Caco-2 (cell line): ENCODE measurements around the gene GMPR. TPM values are rescaled to one million over a fixed set of nuclear protein-coding genes. Genes with fewer than 3 reads are reported as not detected.

Experiments
- BruUV-seq: library from RNA; stranded (reverse); fragments of 400-500 nt; replicated peaks from 2 replicates; lab custom pipeline; 2021; lab: Mats Ljungman, UMichigan
- CTCF ChIA-PET: fragments of 300-600 bp; sonication (Branson Sonifier 250); formaldehyde crosslinking; loops from one replicate; lab custom pipeline; 2022; ENCODE audit warnings: antibody characterized with exemption; lab: Charles Lee
- POLR2A ChIA-PET: fragments of 300-600 bp; sonication (Branson Sonifier 250); formaldehyde crosslinking; loops from one replicate; lab custom pipeline; 2022; ENCODE audit warnings: antibody characterized with exemption; lab: Charles Lee
- DNase-seq, 2 experiments: peaks; one replicate each; pipeline versions ENCODE4 v3.0.0 to v3.0.0-alpha.2; 2020 to 2022
- H3K27me3 ChIP-seq: replicated peaks from 2 replicates; pipeline ENCODE4 v1.6.0; 2011; ENCODE audit warnings: low read length; ENCODE audit not compliant: control insufficient read depth, insufficient read depth
- H3K36me3 ChIP-seq: 2 replicates; pipeline ENCODE4 v1.5.1; 2011; ENCODE audit warnings: low read length; ENCODE audit not compliant: control insufficient read depth, insufficient read depth
- H3K4me1 ChIP-seq: fragments of 250-450 bp; sonication (Bioruptor Pico); 2 replicates; pipeline ENCODE4 v1.5.1; 2020; ENCODE audit warnings: mild to moderate bottlenecking
- H3K4me3 ChIP-seq: 2 replicates; pipeline ENCODE4 v1.5.1; 2011; ENCODE audit warnings: low read depth, mild to moderate bottlenecking, control low read depth, low read length
- H3K9me3 ChIP-seq: fragments of 250-450 bp; sonication (Bioruptor Pico); 2 replicates; pipeline ENCODE4 v1.5.1; 2020; ENCODE audit warnings: mild to moderate bottlenecking, moderate library complexity
- H3K27ac Mint-ChIP-seq: one replicate; pipeline ENCODE4 v1.8.0; 2022; ENCODE audit warnings: mixed read lengths; ENCODE audit not compliant: unreplicated experiment
- H3K27me3 Mint-ChIP-seq: one replicate; pipeline ENCODE4 v1.8.0; 2022; ENCODE audit warnings: mixed read lengths; ENCODE audit not compliant: insufficient read depth, unreplicated experiment
- H3K36me3 Mint-ChIP-seq: one replicate; pipeline ENCODE4 v1.8.0; 2022; ENCODE audit warnings: mild to moderate bottlenecking, mixed read lengths; ENCODE audit not compliant: insufficient read depth, unreplicated experiment
- H3K4me1 Mint-ChIP-seq: one replicate; pipeline ENCODE4 v1.8.0; 2022; ENCODE audit warnings: low read depth, mixed read lengths; ENCODE audit not compliant: unreplicated experiment
- H3K4me3 Mint-ChIP-seq: one replicate; pipeline ENCODE4 v1.8.0; 2022; ENCODE audit warnings: mild to moderate bottlenecking, moderate library complexity, mixed read lengths; ENCODE audit not compliant: unreplicated experiment
- H3K9me3 Mint-ChIP-seq: one replicate; pipeline ENCODE4 v1.8.0; 2022; ENCODE audit warnings: mixed read lengths; ENCODE audit not compliant: unreplicated experiment
- CTCF ChIP-seq, 2 experiments: fragments of 200-600 bp in 1 of 2; IDR thresholded peaks; 1 replicate in 1 of 2; 2 replicates in 1 of 2; pipeline versions ENCODE4 v1.5.1 to v1.8.0; 2011 to 2022; ENCODE audit warnings: antibody characterized with exemption in 1 of 2, control low read depth in 1 of 2, inconsistent platforms in 1 of 2, low read depth in 1 of 2, low read length in 1 of 2, mild to moderate bottlenecking in 1 of 2, moderate library complexity in 1 of 2; ENCODE audit not compliant: insufficient read depth in 1 of 2, severe bottlenecking in 1 of 2, unreplicated experiment in 1 of 2
- intact Hi-C: fragments of 100-400 bp; cut with micrococcal nuclease; formaldehyde crosslinking; loops from one replicate; pipeline ENCODE4 v1.10.0; 2022; ENCODE audit not compliant: unreplicated experiment
- total RNA-seq: library from RNA; stranded (reverse); gene quantifications from 2 replicates; pipeline ENCODE4 v1.2.3, GENCODE V29; 2022

Gene GMPR
- total RNA-seq, 1 experiment from 2014 or later, result 1.3 TPM

GRCh38 chr6:16292432-16292831, 54.0 kb downstream of the GMPR start:
- DNase-seq, result no peak
- ChIA-PET CTCF (no interaction called here), POLR2A (interaction anchor here (0.5 kb wide), 1 partner anchor 554 kb away, joined by 3 read pairs; no protein-coding TSS in a partner anchor)
- Mint-ChIP-seq H3K27ac (no peak overlapping the region), H3K4me1 (no peaks in the 10 kb centered on the region), H3K4me3 (no peak overlapping the region), H3K36me3 (no peaks in the 10 kb centered on the region), H3K9me3 (no peaks in the 10 kb centered on the region), H3K27me3 (no peaks in the 10 kb centered on the region)
- Histone ChIP-seq H3K4me3 (no peak overlapping the region), H3K4me1 (no peaks in the 10 kb centered on the region), H3K36me3 (no peaks in the 10 kb centered on the region), H3K27me3 (no peaks in the 10 kb centered on the region), H3K9me3 (no peaks in the 10 kb centered on the region)
- intact Hi-C loops, result no loop called here
- BruUV-seq, result no TSS peak
- TF ChIP-seq CTCF (IDR thresholded peaks at IDR 0.05; ENCODE audit: insufficient read depth in 1 of 2, low read depth in 1 of 2, low read length in 1 of 2, severe bottlenecking in 1 of 2, unreplicated experiment in 1 of 2), result no peak

DNA sequence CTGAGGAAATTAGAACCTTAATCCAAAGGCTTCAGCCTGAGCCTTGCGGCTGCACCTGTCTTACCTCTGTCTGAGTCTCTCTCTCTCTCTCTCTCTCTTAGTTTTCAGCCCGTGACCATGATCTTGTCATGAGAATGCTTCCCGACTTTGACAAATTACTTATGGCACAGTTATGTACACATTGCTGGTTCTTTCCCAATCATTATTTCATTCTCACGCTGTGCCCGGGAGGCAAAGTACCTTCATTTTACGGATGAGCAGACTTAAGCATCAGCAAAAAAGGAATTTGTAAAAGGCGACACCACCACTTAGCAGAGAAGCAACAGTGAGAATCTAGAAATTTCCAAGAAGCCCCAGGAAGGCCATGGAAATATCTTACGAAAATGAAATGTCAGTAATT, 54.6 kb downstream of the GMPR start:
- Mint-ChIP-seq H3K9me3 (no peaks in the 10 kb centered on the region), H3K4me1 (no peaks in the 10 kb centered on the region), H3K27ac (no peak overlapping the region), H3K4me3 (no peak overlapping the region), H3K36me3 (no peaks in the 10 kb centered on the region), H3K27me3 (no peaks in the 10 kb centered on the region)
- Histone ChIP-seq H3K27me3 (no peaks in the 10 kb centered on the region), H3K4me3 (no peak overlapping the region), H3K36me3 (no peaks in the 10 kb centered on the region), H3K4me1 (no peaks in the 10 kb centered on the region), H3K9me3 (no peaks in the 10 kb centered on the region)
- CTCF ChIA-PET, result no interaction called here
- POLR2A ChIA-PET, result interaction anchor here (0.5 kb wide), 1 partner anchor 554 kb away, joined by 3 read pairs; no protein-coding TSS in a partner anchor
- intact Hi-C loops, result no loop called here
- no peak for DNase-seq
- no peak for TF ChIP-seq CTCF (IDR thresholded peaks at IDR 0.05; ENCODE audit: insufficient read depth in 1 of 2, low read depth in 1 of 2, low read length in 1 of 2, severe bottlenecking in 1 of 2, unreplicated experiment in 1 of 2)
- BruUV-seq, result no TSS peak

DNA sequence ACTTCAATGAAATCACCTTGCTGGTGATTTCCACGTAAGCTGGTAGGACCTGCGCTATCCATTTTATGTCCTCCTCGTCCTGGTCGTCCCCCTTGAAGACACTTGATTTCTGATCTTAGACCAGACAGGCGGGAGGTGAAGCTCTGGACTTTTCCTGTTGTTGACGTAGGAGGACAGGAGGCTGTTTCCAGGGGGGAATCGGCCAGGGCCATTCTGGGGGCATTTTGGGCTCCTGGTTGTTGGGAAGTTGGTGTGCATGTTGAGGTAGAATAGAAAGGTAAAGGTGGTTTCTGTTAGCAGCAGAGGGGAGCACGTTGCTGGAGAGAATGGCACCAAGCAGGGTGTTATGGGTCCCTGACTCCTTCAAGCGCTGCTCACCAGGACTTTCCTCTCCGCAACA, 56.0 kb downstream of the GMPR start:
- DNase-seq, result no peak
- intact Hi-C loops, result no loop called here

More for the DNA sequence above, 56.0 kb downstream of the GMPR start:
- ChIA-PET POLR2A (no interaction called here), CTCF (no interaction called here)
- H3K9me3 ChIP-seq, result no peaks in the 10 kb centered on the region
- Mint-ChIP-seq H3K36me3 (no peaks in the 10 kb centered on the region), H3K4me3 (no peak overlapping the region), H3K27me3 (no peaks in the 10 kb centered on the region), H3K9me3 (no peaks in the 10 kb centered on the region), H3K4me1 (no peaks in the 10 kb centered on the region), H3K27ac (no peak overlapping the region)
- no TSS peak for BruUV-seq
- H3K36me3 ChIP-seq, result no peaks in the 10 kb centered on the region
- TF ChIP-seq CTCF (IDR thresholded peaks at IDR 0.05; ENCODE audit: insufficient read depth in 1 of 2, low read depth in 1 of 2, low read length in 1 of 2, severe bottlenecking in 1 of 2, unreplicated experiment in 1 of 2), result no peak
- no peaks in the 10 kb centered on the region for H3K27me3 ChIP-seq
- no peak overlapping the region for H3K4me3 ChIP-seq
- no peaks in the 10 kb centered on the region for H3K4me1 ChIP-seq
